OCI-LY1 (cell line): ENCODE data around the gene MFSD2B.

ENCODE experiments used
- H2AFZ ChIP-seq: fragments of 200-600 bp; sonication (generic), shearing (Covaris generic); 2 replicates; pipeline ENCODE4 v1.6.0; 2014; ENCODE audit warnings: antibody characterized with exemption, mild to moderate bottlenecking, low read length
- H3F3A ChIP-seq: fragments of 200-600 bp; sonication (generic), shearing (Covaris generic); 2 replicates; pipeline ENCODE4 v1.6.0; 2014; ENCODE audit warnings: mild to moderate bottlenecking, antibody characterized with exemption, low read length, moderate library complexity; ENCODE audit not compliant: insufficient read depth
- H3K27ac ChIP-seq: fragments of 200-600 bp; sonication (generic); 2 replicates; pipeline ENCODE4 v1.5.1; 2014; ENCODE audit warnings: low read length, mixed run types, mild to moderate bottlenecking, low read depth; ENCODE audit not compliant: poor library complexity, severe bottlenecking
- H3K27me3 ChIP-seq: fragments of 200-600 bp; sonication (generic); 2 replicates; pipeline ENCODE4 v1.6.0; 2014; ENCODE audit warnings: antibody characterized with exemption, mild to moderate bottlenecking, low read length, moderate library complexity; ENCODE audit not compliant: insufficient read depth
- H3K36me3 ChIP-seq: fragments of 200-600 bp; sonication (generic); 2 replicates; pipeline ENCODE4 v1.6.1; 2014; ENCODE audit warnings: mild to moderate bottlenecking, antibody characterized with exemption, low read length, moderate library complexity, mixed read lengths; ENCODE audit not compliant: insufficient read depth
- H3K4me1 ChIP-seq: fragments of 200-600 bp; sonication (generic); 2 replicates; pipeline ENCODE4 v1.5.1; 2014; ENCODE audit warnings: mild to moderate bottlenecking, low read length, moderate library complexity; ENCODE audit not compliant: insufficient read depth, severe bottlenecking
- H3K4me2 ChIP-seq: fragments of 200-600 bp; sonication (generic), shearing (Covaris generic); 2 replicates; pipeline ENCODE4 v1.6.1; 2014; ENCODE audit warnings: low read length
- H3K4me3 ChIP-seq: fragments of 200-600 bp; sonication (generic); 2 replicates; pipeline ENCODE4 v1.5.1; 2014; ENCODE audit warnings: low read length, low read depth, mild to moderate bottlenecking, mixed read lengths; ENCODE audit not compliant: poor library complexity, severe bottlenecking
- H3K79me2 ChIP-seq: fragments of 200-600 bp; shearing (Covaris generic); 2 replicates; pipeline ENCODE4 v1.6.1; 2016; ENCODE audit warnings: mixed run types, low read length, mixed read lengths; ENCODE audit not compliant: insufficient read depth
- H3K9ac ChIP-seq: fragments of 200-600 bp; sonication (generic), shearing (Covaris generic); 2 replicates; pipeline ENCODE4 v1.6.1; 2014; ENCODE audit warnings: mild to moderate bottlenecking, low read length, mixed read lengths
- H3K9me2 ChIP-seq: fragments of 200-600 bp; sonication (generic), shearing (Covaris generic); 2 replicates; pipeline ENCODE4 v1.6.1; 2014; ENCODE audit warnings: low read depth, mild to moderate bottlenecking, low read length, mixed read lengths
- H3K9me3 ChIP-seq: fragments of 200-600 bp; shearing (Covaris generic); 2 replicates; pipeline ENCODE4 v1.6.1; 2014; ENCODE audit warnings: low read length, mixed read lengths
- H4K20me1 ChIP-seq: fragments of 200-600 bp; sonication (generic), shearing (Covaris generic); 2 replicates; pipeline ENCODE4 v1.6.0; 2016; ENCODE audit warnings: mild to moderate bottlenecking, low read length; ENCODE audit not compliant: insufficient read depth
- EZH2 ChIP-seq: fragments of 200-600 bp; sonication (generic), shearing (Covaris generic); IDR thresholded peaks from 2 replicates; pipeline ENCODE4 v1.8.0; 2017; ENCODE audit warnings: borderline replicate concordance, mixed run types, mild to moderate bottlenecking, antibody characterized with exemption, low read length, moderate library complexity, mixed read lengths
- TF ChIP-seq, protein P1 (sequence below): fragments of 200-600 bp; sonication (generic), shearing (Covaris generic); IDR thresholded peaks from 2 replicates; pipeline ENCODE4 v1.5.1; 2017; ENCODE audit warnings: mild to moderate bottlenecking, antibody characterized with exemption, low read length, moderate library complexity, mixed read lengths

Gene MFSD2B

DNA sequence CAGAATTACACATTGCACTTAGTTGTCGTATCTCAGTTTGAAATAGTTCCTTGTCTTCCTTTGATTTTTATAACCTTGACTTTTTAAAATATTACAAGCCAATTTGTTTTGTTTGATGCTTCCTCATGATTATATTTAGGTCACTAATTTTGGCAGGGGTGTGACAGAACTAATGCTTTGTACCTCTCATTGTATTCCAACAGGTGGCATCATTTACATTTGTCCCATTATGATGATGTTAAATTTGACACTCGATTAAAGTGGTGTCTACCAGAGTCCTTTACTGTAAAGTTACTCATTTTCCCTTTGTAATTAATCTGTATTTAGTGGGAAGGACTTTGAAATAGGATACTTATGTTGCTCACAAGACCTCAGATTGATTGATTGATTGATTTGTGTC is 21.5 kb upstream of the MFSD2B start:
- Histone ChIP-seq H3K9me3 (no peaks in the 10 kb centered on the region), H3K4me1 (no peaks in the 10 kb centered on the region), H3K4me3 (no peak overlapping the region), H3K79me2 (no peaks in the 10 kb centered on the region), H3K9me2 (no peaks in the 10 kb centered on the region), H3K27ac (no peak overlapping the region), H3K27me3 (no peaks in the 10 kb centered on the region), H3K9ac (no peak overlapping the region), H2AFZ (no peak overlapping the region), H3K4me2 (no peak overlapping the region), H3K36me3 (peaks cover 7% of the 10 kb centered on the region; the same call in 1 of the 2 replicates), H4K20me1 (no peaks in the 10 kb centered on the region), H3F3A (no peaks in the 10 kb centered on the region)
- TF ChIP-seq, protein P1, sequence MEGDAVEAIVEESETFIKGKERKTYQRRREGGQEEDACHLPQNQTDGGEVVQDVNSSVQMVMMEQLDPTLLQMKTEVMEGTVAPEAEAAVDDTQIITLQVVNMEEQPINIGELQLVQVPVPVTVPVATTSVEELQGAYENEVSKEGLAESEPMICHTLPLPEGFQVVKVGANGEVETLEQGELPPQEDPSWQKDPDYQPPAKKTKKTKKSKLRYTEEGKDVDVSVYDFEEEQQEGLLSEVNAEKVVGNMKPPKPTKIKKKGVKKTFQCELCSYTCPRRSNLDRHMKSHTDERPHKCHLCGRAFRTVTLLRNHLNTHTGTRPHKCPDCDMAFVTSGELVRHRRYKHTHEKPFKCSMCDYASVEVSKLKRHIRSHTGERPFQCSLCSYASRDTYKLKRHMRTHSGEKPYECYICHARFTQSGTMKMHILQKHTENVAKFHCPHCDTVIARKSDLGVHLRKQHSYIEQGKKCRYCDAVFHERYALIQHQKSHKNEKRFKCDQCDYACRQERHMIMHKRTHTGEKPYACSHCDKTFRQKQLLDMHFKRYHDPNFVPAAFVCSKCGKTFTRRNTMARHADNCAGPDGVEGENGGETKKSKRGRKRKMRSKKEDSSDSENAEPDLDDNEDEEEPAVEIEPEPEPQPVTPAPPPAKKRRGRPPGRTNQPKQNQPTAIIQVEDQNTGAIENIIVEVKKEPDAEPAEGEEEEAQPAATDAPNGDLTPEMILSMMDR, result peak; percentile 54; the same call in 1 of the 2 replicates
- TF ChIP-seq EZH2, result no peak

DNA sequence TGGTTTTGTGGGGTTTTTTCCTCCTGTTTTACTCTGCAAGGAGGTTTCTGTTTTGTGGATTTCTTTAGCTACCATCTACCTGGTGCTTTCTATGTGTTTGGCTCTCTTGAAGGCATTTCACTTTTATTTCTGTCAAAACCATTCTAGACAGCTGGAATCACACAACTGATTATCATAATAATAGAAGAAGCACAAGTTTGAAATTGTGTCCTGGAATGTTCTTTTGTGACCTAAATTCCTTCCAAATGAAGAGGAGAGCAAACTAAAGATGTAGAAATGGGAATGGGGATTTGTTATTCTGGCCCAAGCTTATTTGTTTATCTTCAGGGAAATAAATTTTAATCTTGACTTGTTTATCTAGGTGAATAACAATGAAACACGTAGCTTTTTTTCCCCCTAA is 17.0 kb upstream of the MFSD2B start:
- H3K9me3 ChIP-seq, result no peaks in the 10 kb centered on the region
- H3K79me2 ChIP-seq, result no peaks in the 10 kb centered on the region
- no peaks in the 10 kb centered on the region for H3K9me2 ChIP-seq
- H3K4me2 ChIP-seq, result no peak overlapping the region
- no peaks in the 10 kb centered on the region for H3K36me3 ChIP-seq
- no peak overlapping the region for H3K4me3 ChIP-seq
- TF ChIP-seq, protein P1, result no peak
- TF ChIP-seq EZH2, result no peak
- no peaks in the 10 kb centered on the region for H3F3A ChIP-seq
- H3K27me3 ChIP-seq, result no peaks in the 10 kb centered on the region
- no peaks in the 10 kb centered on the region for H3K4me1 ChIP-seq
- no peak overlapping the region for H2AFZ ChIP-seq
- H3K9ac ChIP-seq, result no peak overlapping the region
- no peak overlapping the region for H3K27ac ChIP-seq
- H4K20me1 ChIP-seq, result no peaks in the 10 kb centered on the region

DNA sequence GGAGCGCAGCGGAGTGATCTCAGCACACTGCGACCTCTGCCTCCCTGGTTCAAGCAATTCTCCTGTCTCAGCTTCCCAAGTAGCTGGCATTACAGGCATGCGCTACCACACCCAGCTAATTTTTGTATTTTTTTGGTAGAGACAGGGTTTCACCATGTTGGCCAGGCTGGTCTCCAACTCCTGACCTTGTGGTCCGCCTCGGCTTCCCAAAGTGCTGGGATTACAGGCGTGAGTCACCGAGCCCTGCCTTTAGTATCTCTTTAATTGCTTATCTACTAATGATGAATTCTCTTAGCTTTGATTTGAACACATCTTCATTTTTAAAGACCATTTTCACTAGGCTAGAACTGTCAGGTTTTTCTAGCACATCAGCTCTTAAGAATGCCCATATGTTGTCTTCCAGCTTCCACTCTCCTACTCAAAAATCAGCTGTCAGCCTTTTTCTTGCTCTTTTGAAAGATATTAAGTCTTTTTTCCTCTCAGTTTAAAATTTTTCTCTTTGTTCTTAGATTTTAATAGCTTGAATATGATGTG is 16.1 kb upstream of the MFSD2B start:
- no peaks in the 10 kb centered on the region for H3K4me1 ChIP-seq
- H3K36me3 ChIP-seq, result no peaks in the 10 kb centered on the region
- no peak for TF ChIP-seq EZH2
- TF ChIP-seq, protein P1, result no peak
- H3F3A ChIP-seq, result no peaks in the 10 kb centered on the region
- H3K27me3 ChIP-seq, result no peaks in the 10 kb centered on the region
- H3K9me3 ChIP-seq, result no peaks in the 10 kb centered on the region
- H3K9me2 ChIP-seq, result no peaks in the 10 kb centered on the region
- no peak overlapping the region for H3K27ac ChIP-seq
- no peak overlapping the region for H3K4me3 ChIP-seq
- H4K20me1 ChIP-seq, result no peaks in the 10 kb centered on the region
- H3K4me2 ChIP-seq, result no peak overlapping the region
- no peak overlapping the region for H2AFZ ChIP-seq
- H3K9ac ChIP-seq, result no peak overlapping the region
- no peaks in the 10 kb centered on the region for H3K79me2 ChIP-seq
